Kidney (tissue), 14 donors: ENCODE results near the gene ITGB8. TPM values are rescaled to one million over a fixed set of nuclear protein-coding genes. Genes with fewer than 3 reads are reported as not detected.

Source experiments
- DNase-seq, 5 donors: peaks; one replicate each; pipeline ENCODE4 v3.0.0-alpha.2; 2013 to 2020
- FAIRE-seq: peaks from 2 replicates; lab custom pipeline; 2012; peaks lifted over from hg19 to GRCh38; lab: Jason Lieb, UNC
- H3K27ac ChIP-seq, 2 donors: one replicate each; pipeline ENCODE4 v1.7.0; 2013; ENCODE audit warnings: low read depth in 2 of 2, low read length in 2 of 2, inconsistent platforms in 1 of 2
- H3K27me3 ChIP-seq: one replicate; pipeline ENCODE4 v1.7.1; 2013; ENCODE audit warnings: low read length, inconsistent platforms; ENCODE audit not compliant: control insufficient read depth, insufficient read depth
- H3K36me3 ChIP-seq, 3 donors: one replicate each; pipeline versions ENCODE4 v1.7.0 to v1.7.1; 2013; ENCODE audit warnings: low read length in 3 of 3, control low read depth in 1 of 3, inconsistent platforms in 1 of 3; ENCODE audit not compliant: insufficient read depth in 3 of 3, control insufficient read depth in 2 of 3
- H3K4me1 ChIP-seq, 3 donors: one replicate each; pipeline versions ENCODE4 v1.7.0 to v1.7.1; 2013; ENCODE audit warnings: low read length in 3 of 3, inconsistent platforms in 1 of 3, low read depth in 1 of 3; ENCODE audit not compliant: control insufficient read depth in 2 of 3, insufficient read depth in 2 of 3
- H3K4me3 ChIP-seq, 3 donors: one replicate each; pipeline versions ENCODE4 v1.7.0 to v1.8.1; 2013; ENCODE audit warnings: low read length in 3 of 3, control low read depth in 1 of 3, inconsistent platforms in 1 of 3
- H3K9ac ChIP-seq, 3 donors: one replicate each; pipeline versions ENCODE4 v1.7.0 to v1.7.1; 2013; ENCODE audit warnings: low read length in 3 of 3, control low read depth in 1 of 3, inconsistent platforms in 1 of 3
- H3K9me3 ChIP-seq, 3 donors: one replicate each; pipeline versions ENCODE4 v1.7.0 to v1.7.1; 2013; ENCODE audit warnings: low read length in 3 of 3, control low read depth in 1 of 3, inconsistent platforms in 1 of 3; ENCODE audit not compliant: control insufficient read depth in 2 of 3, insufficient read depth in 1 of 3
- CTCF ChIP-seq: IDR thresholded peaks from 3 replicates; pipeline ENCODE4 v1.5.1; 2012; ENCODE audit warnings: mild to moderate bottlenecking, moderate library complexity, borderline replicate concordance; ENCODE audit not compliant: insufficient read depth; ENCODE audit errors: extremely low read depth
- intact Hi-C: fragments of 100-400 bp; cut with DNase I; formaldehyde crosslinking; loops from one replicate; pipeline ENCODE4 v1.11.1; 2022
- polyA plus RNA-seq: library from polyadenylated mRNA; stranded (reverse); fragments of 350-450 nt; fragmentation: Illumina TruSeq; extraction: RNeasy Lipid Tissue Mini Kit (QIAGEN cat#74804); gene quantifications from one replicate; pipeline ENCODE4 v1.2.3, GENCODE V29; 2014; ENCODE audit warnings: low read depth, low replicate concordance; ENCODE audit not compliant: insufficient read depth
- total RNA-seq: library from RNA; stranded (reverse); fragmentation: NEBNext Ultra II Directional; extraction: Animal tissue kit (Norgen Biotek cat#: 25700); gene quantifications from one replicate; pipeline ENCODE4 v1.2.1, GENCODE V29; 2021
- donor health status: control.
- donor health status: control.
- donor health status: control.
- donor health status: control.
- donor health status: control.
- donor health status: DM: yes; HTN: yes; CAD: no.
- donor health status: Normal renal cell carcinoma (clear cell type).

The ITGB8 gene
- total and polyA plus RNA-seq, 2 donors from 2014 or later, result 10.3 to 213 TPM

DNA sequence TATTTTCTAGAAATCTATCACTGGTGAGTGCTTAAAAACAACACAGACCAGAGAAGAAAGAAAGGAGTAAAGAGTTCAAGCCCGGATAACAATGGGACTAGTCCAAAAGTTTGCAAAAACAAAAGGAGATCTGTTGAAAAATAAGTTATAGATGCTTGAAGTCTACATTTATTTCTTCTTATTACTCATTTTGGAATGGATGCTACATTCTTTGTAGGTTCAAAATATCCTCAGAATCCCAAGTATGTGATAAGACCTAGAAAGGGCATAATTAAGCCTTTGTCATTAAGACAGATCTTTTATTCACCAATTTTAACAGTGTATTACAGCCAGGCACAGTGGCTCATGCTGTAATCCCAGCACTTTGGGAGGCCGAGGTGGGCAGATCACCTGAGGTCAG lies 42.7 kb upstream of the ITGB8 start:
- no peaks in the 10 kb centered on the region for H3K27me3 ChIP-seq
- H3K9me3 ChIP-seq, result no peaks in the 10 kb centered on the region
- H3K9ac ChIP-seq, result no peak overlapping the region
- H3K4me1 ChIP-seq, result no peaks in the 10 kb centered on the region
- DNase-seq (no peak), FAIRE-seq (no peak)
- no peak overlapping the region for H3K27ac ChIP-seq
- intact Hi-C loops, result no loop called here
- H3K36me3 ChIP-seq, result no peaks in the 10 kb centered on the region
- no peak for TF ChIP-seq CTCF
- H3K4me3 ChIP-seq, result no peak overlapping the region

DNA sequence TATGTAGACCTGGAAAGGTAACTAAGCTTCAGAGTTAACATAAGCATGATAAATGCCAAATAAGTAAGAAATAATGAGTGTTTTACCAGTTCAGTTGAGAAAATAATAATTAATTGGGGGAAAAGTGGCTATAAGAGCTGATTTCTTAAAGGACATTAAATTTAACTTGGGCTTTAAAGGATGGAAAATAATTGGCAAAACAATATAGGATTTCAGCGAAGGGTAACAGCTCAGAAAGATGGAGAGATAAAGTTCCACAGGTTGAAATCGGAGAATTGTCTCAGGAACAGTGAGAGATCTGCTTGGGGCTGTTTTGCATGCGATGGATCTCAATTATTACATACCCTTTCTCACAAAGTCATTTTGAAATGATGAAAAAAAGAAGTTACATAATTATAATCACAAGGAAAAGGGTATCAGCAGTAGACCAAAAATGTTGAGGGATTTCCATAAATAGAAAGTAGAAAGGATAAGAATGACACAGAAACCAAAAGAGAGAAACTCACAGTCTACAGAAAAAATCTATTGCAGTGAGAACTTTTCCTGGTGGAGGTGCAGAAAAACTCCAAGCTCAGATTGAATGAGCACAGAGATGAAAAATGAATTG lies 40.1 kb upstream of the ITGB8 start:
- DNase-seq, result peak in 1 of 5 donors; percentile 31
- no peak for FAIRE-seq
- no peaks in the 10 kb centered on the region for H3K27me3 ChIP-seq

DNA sequence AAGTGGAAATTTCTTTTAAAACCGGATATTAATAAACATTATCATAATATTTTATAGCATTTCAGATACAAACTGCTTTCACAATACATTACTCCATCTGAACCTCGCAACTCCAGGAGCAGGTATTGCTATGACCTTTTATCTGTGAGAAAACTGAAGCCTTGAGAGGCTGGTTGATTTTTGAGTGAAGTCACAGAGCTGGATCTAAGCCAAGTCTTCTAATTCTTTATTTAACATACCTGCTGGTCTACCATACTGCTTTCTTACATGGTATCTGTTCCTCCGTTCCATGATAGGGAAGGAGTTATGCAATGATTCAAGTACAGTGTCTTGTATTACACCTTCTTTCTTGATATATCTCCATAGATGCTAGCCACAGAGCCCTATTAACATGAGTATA lies 37.4 kb upstream of the ITGB8 start:
- intact Hi-C loops, result no loop called here
- no peaks in the 10 kb centered on the region for H3K36me3 ChIP-seq
- no peak for DNase-seq
- no peaks in the 10 kb centered on the region for H3K27me3 ChIP-seq
- H3K9me3 ChIP-seq, result peaks cover 0 to 5% (median 0%) of the 10 kb centered on the region in 3 donors
- no peak for FAIRE-seq
- no peak overlapping the region for H3K9ac ChIP-seq
- no peaks in the 10 kb centered on the region for H3K4me1 ChIP-seq
- H3K4me3 ChIP-seq, result no peak overlapping the region
- no peak overlapping the region for H3K27ac ChIP-seq
- no peak for TF ChIP-seq CTCF

More for the DNA sequence above, 40.1 kb upstream of the ITGB8 start:
- no peaks in the 10 kb centered on the region for H3K36me3 ChIP-seq
- H3K27ac ChIP-seq, result no peak overlapping the region
- H3K9me3 ChIP-seq, result peaks cover 0 to 5% (median 0%) of the 10 kb centered on the region in 3 donors
- H3K4me3 ChIP-seq, result no peak overlapping the region
- intact Hi-C loops, result no loop called here
- no peaks in the 10 kb centered on the region for H3K4me1 ChIP-seq
- no peak overlapping the region for H3K9ac ChIP-seq
- no peak for TF ChIP-seq CTCF

- DNase-seq, result no peak
- intact Hi-C loops, result no loop called here
- FAIRE-seq, result no peak
- TF ChIP-seq CTCF, result no peak
- Histone ChIP-seq H3K4me3 (no peak overlapping the region), H3K9me3 (peaks cover 0 to 5% (median 0%) of the 10 kb centered on the region in 3 donors), H3K27me3 (no peaks in the 10 kb centered on the region), H3K27ac (no peak overlapping the region), H3K4me1 (no peaks in the 10 kb centered on the region), H3K36me3 (no peaks in the 10 kb centered on the region), H3K9ac (no peak overlapping the region)
Observed at GRCh38 chr7:20296444-20296843, 34.3 kb upstream of the ITGB8 start.
